Epithelial cell of proximal tubule (primary cell): Measurements from ENCODE around the gene ZMIZ2. TPM values are rescaled to one million over a fixed set of nuclear protein-coding genes. Genes with fewer than 3 reads are reported as not detected.
"Not testable (repeated sequence)": the region's sequence is repeated elsewhere in the genome, so short reads cannot be mapped to it uniquely, and the experiment has no call there.

Source experiments
- DNase-seq: peaks from one replicate; pipeline ENCODE4 v3.0.0-alpha.2; 2011; ENCODE audit warnings: low read depth
- H3K4me3 ChIP-seq: 2 replicates; pipeline ENCODE4 v1.5.1; 2011; ENCODE audit warnings: low read depth, mild to moderate bottlenecking, low read length
- CTCF ChIP-seq: conservative IDR thresholded peaks from 2 replicates; pipeline ENCODE4 v1.5.1; 2012; ENCODE audit warnings: low read depth, mild to moderate bottlenecking, low read length
- total RNA-seq: library from RNA; depleted of rRNA; stranded (reverse); fragments of >200 nt; gene quantifications from 2 replicates; pipeline ENCODE4 v1.2.3, GENCODE V29; 2015

ZMIZ2 gene
- total RNA-seq, 1 donor from 2014 or later, result 22.9 TPM

- no peak for TF ChIP-seq CTCF
- no peak for DNase-seq
- H3K4me3 ChIP-seq, result no peak overlapping the region
Measured at GRCh38 chr7:44713680-44714335, 34.8 kb upstream of the ZMIZ2 start.

DNA sequence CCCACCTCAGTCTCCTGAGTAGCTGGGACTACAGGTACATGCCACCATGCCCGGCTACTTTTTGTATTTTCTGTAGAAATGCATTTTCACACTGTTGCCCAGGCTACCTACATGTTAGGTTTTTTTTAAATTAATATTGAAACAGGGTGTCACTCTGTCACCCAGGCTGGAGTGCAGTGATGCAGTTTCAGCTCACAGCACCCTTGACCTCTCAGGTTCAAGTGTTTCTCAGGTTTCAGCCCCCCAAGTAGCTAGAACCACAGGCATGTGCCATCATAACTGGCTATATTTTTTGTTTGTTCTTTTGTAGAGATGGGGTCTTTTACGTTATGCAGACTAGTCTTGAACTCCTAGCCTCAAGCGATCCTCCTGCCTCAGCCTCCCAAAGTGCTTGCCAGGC is 32.4 kb upstream of the ZMIZ2 start:
- no peak for TF ChIP-seq CTCF
- H3K4me3 ChIP-seq, result no peak overlapping the region

GRCh38 chr7:44720301-44720700 is 28.3 kb upstream of the ZMIZ2 start:
- DNase-seq, result no peak
- no peak for TF ChIP-seq CTCF
- H3K4me3 ChIP-seq, result no peak overlapping the region

More for the DNA sequence above, 32.4 kb upstream of the ZMIZ2 start:
- no peak for DNase-seq

- DNase-seq, result no peak
- no peak for TF ChIP-seq CTCF
- no peak overlapping the region for H3K4me3 ChIP-seq
Measured at GRCh38 chr7:44724276-44724675, 24.4 kb upstream of the ZMIZ2 start.

DNA sequence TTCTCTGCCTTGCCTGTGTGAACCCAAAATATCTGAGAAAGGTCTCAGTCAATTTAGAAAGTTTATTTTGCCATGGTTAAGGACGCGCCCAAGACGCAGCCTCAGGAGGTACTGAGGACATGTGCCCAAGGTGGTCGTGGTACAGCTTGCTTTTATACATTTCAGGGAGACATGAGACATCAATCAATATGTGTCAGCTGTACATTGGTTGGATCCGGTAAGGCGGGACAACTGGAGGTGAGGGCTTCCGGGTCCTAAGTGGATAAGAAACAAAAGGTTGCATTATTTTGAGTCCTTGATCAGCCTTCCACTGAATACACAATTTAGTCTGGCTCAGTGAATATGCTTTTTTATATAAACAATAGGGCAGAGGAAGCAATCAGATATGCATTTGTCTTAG is 22.4 kb upstream of the ZMIZ2 start:
- not testable (repeated sequence) for H3K4me3 ChIP-seq, DNase-seq

- no peak for TF ChIP-seq CTCF
- no peak overlapping the region for H3K4me3 ChIP-seq
- DNase-seq, result peak; percentile 39
Measured at GRCh38 chr7:44727158-44727936, 21.3 kb upstream of the ZMIZ2 start.

- no peak overlapping the region for H3K4me3 ChIP-seq
- no peak for TF ChIP-seq CTCF
- DNase-seq, result no peak
Measured at GRCh38 chr7:44727937-44728262, 20.7 kb upstream of the ZMIZ2 start.
